Cardiac muscle cell (in vitro differentiated cells and primary cell): ENCODE results near the gene PSMD5. TPM values are rescaled to one million over a fixed set of nuclear protein-coding genes. Genes with fewer than 3 reads are reported as not detected.

ENCODE experiments used
- DNase-seq, 2 donors: peaks; one replicate each; pipeline versions ENCODE4 v3.0.0 to v3.0.0-alpha.2; 2010 to 2017; ENCODE audit warnings: low read depth in 1 of 2, low spot score in 1 of 2
- H3K27ac ChIP-seq: fragments of 200-600 bp; sonication (generic); 2 replicates; pipeline ENCODE4 v1.5.1; 2016
- H3K27me3 ChIP-seq: fragments of 200-600 bp; sonication (generic); 2 replicates; pipeline ENCODE4 v1.6.0; 2016; ENCODE audit warnings: control low read depth
- H3K36me3 ChIP-seq: fragments of 200-600 bp; sonication (generic); 2 replicates; pipeline ENCODE4 v1.5.1; 2016; ENCODE audit warnings: control low read depth
- H3K4me1 ChIP-seq: fragments of 200-600 bp; sonication (generic); 2 replicates; pipeline ENCODE4 v1.8.1; 2017; ENCODE audit warnings: low read depth, mild to moderate bottlenecking, mixed run types
- H3K4me3 ChIP-seq: fragments of 200-600 bp; sonication (generic); 2 replicates; pipeline ENCODE4 v1.5.1; 2016; ENCODE audit warnings: mild to moderate bottlenecking
- H3K9me3 ChIP-seq: fragments of 200-600 bp; sonication (generic); 2 replicates; pipeline ENCODE4 v1.5.1; 2017; ENCODE audit warnings: low read depth, mild to moderate bottlenecking, control low read depth
- CTCF ChIP-seq: IDR thresholded peaks from 2 replicates; pipeline ENCODE4 v1.5.1; 2012; ENCODE audit warnings: low read depth, mild to moderate bottlenecking, low read length
- polyA plus RNA-seq: library from polyadenylated mRNA; unstranded; fragments of >200 nt; fragmentation: Nextera tagmentation; extraction: Ambion mirVana; gene quantifications from 2 replicates; pipeline ENCODE4 v1.2.1, GENCODE V29; 2016
- total RNA-seq: library from RNA; depleted of rRNA; stranded (reverse); fragments of >200 nt; gene quantifications from 2 replicates; pipeline ENCODE4 v1.2.3, GENCODE V29; 2016

The PSMD5 gene
- total and polyA plus RNA-seq, 2 experiments from 2014 or later = 16.0 to 25.3 TPM

GRCh38 chr9:120775859-120776258 is 66.9 kb downstream of the PSMD5 start:
- Histone ChIP-seq H3K9me3 (no peaks in the 10 kb centered on the region), H3K36me3 (peaks cover 29% of the 10 kb centered on the region), H3K27me3 (no peaks in the 10 kb centered on the region), H3K27ac (no peak overlapping the region), H3K4me1 (no peaks in the 10 kb centered on the region), H3K4me3 (no peak overlapping the region)
- TF ChIP-seq CTCF = no peak
- DNase-seq = no peak

- peaks cover 36% of the 10 kb centered on the region for H3K36me3 ChIP-seq
- TF ChIP-seq CTCF = no peak
- no peak overlapping the region for H3K27ac ChIP-seq
- no peak overlapping the region for H3K4me3 ChIP-seq
- no peak for DNase-seq
- peaks cover 3% of the 10 kb centered on the region for H3K4me1 ChIP-seq
- H3K27me3 ChIP-seq = no peaks in the 10 kb centered on the region
- no peaks in the 10 kb centered on the region for H3K9me3 ChIP-seq
Measured at GRCh38 chr9:120774719-120775118, 68.0 kb downstream of the PSMD5 start.

GRCh38 chr9:120773256-120773655 is 69.5 kb downstream of the PSMD5 start:
- peaks cover 17% of the 10 kb centered on the region for H3K4me1 ChIP-seq
- H3K9me3 ChIP-seq = no peaks in the 10 kb centered on the region
- no peak for DNase-seq
- no peaks in the 10 kb centered on the region for H3K27me3 ChIP-seq
- H3K4me3 ChIP-seq = no peak overlapping the region
- H3K27ac ChIP-seq = no peak overlapping the region
- no peak for TF ChIP-seq CTCF
- H3K36me3 ChIP-seq = peaks cover 36% of the 10 kb centered on the region

- Histone ChIP-seq H3K36me3 (peaks cover 25% of the 10 kb centered on the region), H3K4me1 (peaks cover 36% of the 10 kb centered on the region), H3K27ac (no peak overlapping the region), H3K27me3 (no peaks in the 10 kb centered on the region), H3K9me3 (no peaks in the 10 kb centered on the region), H3K4me3 (no peak overlapping the region)
- no peak for DNase-seq
- no peak for TF ChIP-seq CTCF
Measured at GRCh38 chr9:120770931-120771330, 71.8 kb downstream of the PSMD5 start.

GRCh38 chr9:120768886-120769285 is 73.8 kb downstream of the PSMD5 start:
- peak overlapping the region; percentile 29 for H3K27ac ChIP-seq
- H3K4me3 ChIP-seq = no peak overlapping the region
- H3K9me3 ChIP-seq = no peaks in the 10 kb centered on the region
- peaks cover 41% of the 10 kb centered on the region for H3K4me1 ChIP-seq
- DNase-seq = peak in 1 of 2 donors; percentile 44
- peaks cover 25% of the 10 kb centered on the region for H3K36me3 ChIP-seq
- no peak for TF ChIP-seq CTCF
- no peaks in the 10 kb centered on the region for H3K27me3 ChIP-seq

- Histone ChIP-seq H3K27me3 (no peaks in the 10 kb centered on the region), H3K4me1 (peaks cover 41% of the 10 kb centered on the region), H3K4me3 (no peak overlapping the region), H3K27ac (peak overlapping the region; percentile 29), H3K36me3 (peaks cover 30% of the 10 kb centered on the region), H3K9me3 (no peaks in the 10 kb centered on the region)
- no peak for DNase-seq
- no peak for TF ChIP-seq CTCF
Measured at GRCh38 chr9:120768247-120768646, 74.5 kb downstream of the PSMD5 start.
